Measurements from ENCODE around the gene GRB7.
"Not testable (repeated sequence)": the region's sequence is repeated elsewhere in the genome, so short reads cannot be mapped to it uniquely, and the experiment has no call there.

Gene GRB7

GRCh38 chr17:39697961-39698360 is 39.8 kb upstream of the GRB7 start:
- in situ Hi-C loops (cut with HindIII; ENCODE audit: low sequenced_read_pairs): no loop called here
- H3K4me3 ChIP-seq (ENCODE audit: low read depth, low read length): no peak overlapping the region
- no peak for DNase-seq (ENCODE audit: low read depth)
- TF ChIP-seq, protein P1, sequence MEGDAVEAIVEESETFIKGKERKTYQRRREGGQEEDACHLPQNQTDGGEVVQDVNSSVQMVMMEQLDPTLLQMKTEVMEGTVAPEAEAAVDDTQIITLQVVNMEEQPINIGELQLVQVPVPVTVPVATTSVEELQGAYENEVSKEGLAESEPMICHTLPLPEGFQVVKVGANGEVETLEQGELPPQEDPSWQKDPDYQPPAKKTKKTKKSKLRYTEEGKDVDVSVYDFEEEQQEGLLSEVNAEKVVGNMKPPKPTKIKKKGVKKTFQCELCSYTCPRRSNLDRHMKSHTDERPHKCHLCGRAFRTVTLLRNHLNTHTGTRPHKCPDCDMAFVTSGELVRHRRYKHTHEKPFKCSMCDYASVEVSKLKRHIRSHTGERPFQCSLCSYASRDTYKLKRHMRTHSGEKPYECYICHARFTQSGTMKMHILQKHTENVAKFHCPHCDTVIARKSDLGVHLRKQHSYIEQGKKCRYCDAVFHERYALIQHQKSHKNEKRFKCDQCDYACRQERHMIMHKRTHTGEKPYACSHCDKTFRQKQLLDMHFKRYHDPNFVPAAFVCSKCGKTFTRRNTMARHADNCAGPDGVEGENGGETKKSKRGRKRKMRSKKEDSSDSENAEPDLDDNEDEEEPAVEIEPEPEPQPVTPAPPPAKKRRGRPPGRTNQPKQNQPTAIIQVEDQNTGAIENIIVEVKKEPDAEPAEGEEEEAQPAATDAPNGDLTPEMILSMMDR (IDR thresholded peaks at IDR 0.05; ENCODE audit: low read depth, low read length, missing control alignments): no peak

DNA sequence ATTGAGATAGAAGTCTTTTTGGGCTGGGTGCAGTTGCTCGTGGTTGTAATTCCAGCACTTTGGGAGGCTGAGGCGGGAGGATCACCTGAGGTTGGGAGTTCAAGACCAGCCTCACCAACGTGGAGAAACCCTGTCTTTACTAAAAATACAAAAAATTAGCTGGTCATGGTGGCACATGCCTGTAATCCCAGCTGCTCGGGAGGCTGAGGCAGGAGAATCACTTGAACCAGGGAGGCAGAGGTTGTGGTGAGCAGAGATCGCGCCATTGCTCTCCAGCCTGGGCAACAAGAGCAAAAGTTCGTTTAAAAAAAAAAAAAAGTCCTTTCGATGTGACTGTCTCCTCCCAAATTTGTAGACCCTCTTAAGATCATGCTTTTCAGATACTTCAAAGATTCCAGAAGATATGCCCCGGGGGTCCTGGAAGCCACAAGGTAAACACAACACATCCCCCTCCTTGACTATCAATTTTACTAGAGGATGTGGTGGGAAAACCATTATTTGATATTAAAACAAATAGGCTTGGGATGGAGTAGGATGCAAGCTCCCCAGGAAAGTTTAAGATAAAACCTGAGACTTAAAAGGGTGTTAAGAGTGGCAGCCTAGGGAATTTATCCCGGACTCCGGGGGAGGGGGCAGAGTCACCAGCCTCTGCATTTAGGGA is 38.5 kb upstream of the GRB7 start:
- in situ Hi-C loops (cut with HindIII; ENCODE audit: low sequenced_read_pairs); DNase-seq (ENCODE audit: low read depth): not testable (repeated sequence)
- peak overlapping the region; percentile 85 for H3K4me3 ChIP-seq (ENCODE audit: low read depth, low read length)

- TF ChIP-seq, protein P1 (IDR thresholded peaks at IDR 0.05; ENCODE audit: low read depth, low read length, missing control alignments): no peak
- in situ Hi-C loops (cut with HindIII; ENCODE audit: low sequenced_read_pairs): no loop called here
- DNase-seq (ENCODE audit: low read depth): peak; percentile 47
- H3K4me3 ChIP-seq (ENCODE audit: low read depth, low read length): peak within 1 kb of the TSS; percentile 85
Measured at GRCh38 chr17:39699818-39700147, 38.0 kb upstream of the GRB7 start, which contains the start of gene ERBB2. TSS of gene ERBB2 (plus strand) at chr17:39700064. CDS start at chr17:39700239, 175 bp downstream.

- no peak for DNase-seq (ENCODE audit: low read depth)
- in situ Hi-C loops (cut with HindIII; ENCODE audit: low sequenced_read_pairs): no loop called here
- H3K4me3 ChIP-seq (ENCODE audit: low read depth, low read length): peak overlapping the region; percentile 85
- TF ChIP-seq, protein P1 (IDR thresholded peaks at IDR 0.05; ENCODE audit: low read depth, low read length, missing control alignments): no peak
Measured at GRCh38 chr17:39700148-39700987, 37.4 kb upstream of the GRB7 start.

DNA sequence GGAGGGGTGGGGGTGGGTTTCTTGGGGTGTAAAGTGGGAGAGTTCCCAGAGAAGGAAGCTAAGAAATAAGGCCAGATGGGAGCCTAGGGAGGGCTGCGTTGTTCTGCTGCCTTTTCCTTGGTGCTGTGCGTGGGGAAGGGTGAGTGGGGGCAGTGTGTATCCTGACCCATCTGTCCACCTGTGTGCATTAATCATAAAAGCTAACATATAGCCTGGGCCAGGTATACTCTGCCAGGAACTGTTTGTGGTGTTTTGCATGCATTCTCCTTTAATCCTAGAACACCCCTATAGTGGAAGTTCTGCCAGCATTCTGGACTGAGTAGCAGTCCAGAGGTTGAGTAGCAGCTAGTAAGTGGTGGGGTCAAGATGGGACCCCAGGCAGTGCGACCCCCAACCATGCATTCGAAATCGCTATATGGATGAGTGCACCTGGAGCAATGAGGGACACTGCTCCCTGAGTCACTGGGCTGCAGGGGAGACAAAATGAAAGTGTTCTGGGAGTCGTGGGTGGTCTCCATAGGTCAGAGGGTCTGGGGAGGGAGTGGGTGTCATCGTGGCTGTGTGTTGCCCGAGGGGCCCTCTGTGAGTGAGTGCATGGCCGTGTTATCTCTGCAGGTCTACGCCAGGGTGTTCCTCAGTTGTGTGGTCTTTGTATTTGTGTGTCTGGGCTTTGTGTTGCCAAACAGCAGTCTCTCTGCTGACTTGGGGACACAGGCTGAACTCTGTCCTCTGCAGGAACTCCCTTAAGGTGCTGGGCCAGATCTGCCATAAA is 36.5 kb upstream of the GRB7 start:
- H3K4me3 ChIP-seq (ENCODE audit: low read depth, low read length): peak overlapping the region; percentile 85
- DNase-seq (ENCODE audit: low read depth): no peak
- TF ChIP-seq, protein P1 (IDR thresholded peaks at IDR 0.05; ENCODE audit: low read depth, low read length, missing control alignments): no peak
- in situ Hi-C loops (cut with HindIII; ENCODE audit: low sequenced_read_pairs): no loop called here

DNA sequence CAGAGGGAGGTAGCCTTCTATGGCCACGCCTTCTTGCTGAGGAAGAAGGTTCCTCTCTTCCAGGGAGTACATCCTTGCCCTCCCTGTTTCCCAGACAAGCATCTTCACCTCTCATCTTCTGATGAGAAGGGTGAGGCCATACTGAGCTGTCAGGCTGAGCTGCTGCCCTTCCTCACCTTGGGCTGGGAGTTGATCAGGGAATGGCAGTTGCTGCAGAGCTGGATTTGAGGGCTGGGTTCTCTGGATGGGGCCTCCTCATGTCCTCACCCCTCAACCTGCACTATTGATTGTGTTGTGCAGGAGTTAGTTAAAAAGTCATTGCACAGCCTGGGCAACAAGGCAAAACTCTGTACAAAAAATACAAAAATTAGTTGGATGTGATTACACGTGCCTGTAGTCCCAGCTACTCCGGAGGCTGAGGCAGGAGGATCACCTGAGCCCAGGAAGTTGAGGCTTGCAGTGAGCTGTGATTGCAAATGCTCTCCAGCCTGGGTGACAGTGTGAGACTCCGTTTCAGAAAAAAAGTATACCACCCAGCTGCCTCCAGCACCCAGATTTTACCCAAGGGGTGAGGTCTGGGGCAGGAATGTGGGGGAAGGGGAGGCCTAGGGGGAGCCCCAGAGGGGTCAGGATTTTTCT is 35.8 kb upstream of the GRB7 start:
- in situ Hi-C loops (cut with HindIII; ENCODE audit: low sequenced_read_pairs): no loop called here
- TF ChIP-seq, protein P1 (IDR thresholded peaks at IDR 0.05; ENCODE audit: low read depth, low read length, missing control alignments): no peak
- no peak overlapping the region for H3K4me3 ChIP-seq (ENCODE audit: low read depth, low read length)
- no peak for DNase-seq (ENCODE audit: low read depth)

Data from astrocyte of the cerebellum (primary cell).